ACHN (cell line): Measurements from ENCODE around the gene MSH6.

ENCODE experiments used
- DNase-seq: peaks from one replicate; pipeline ENCODE4 v3.0.0-alpha.2; 2015
- in situ Hi-C: cut with HindIII; loops from 2 replicates; pipeline ENCODE4 v1.10.0; 2017; ENCODE audit warnings: low sequenced_read_pairs, low pct_ligation_motif_present, low pct_unique_long_range_greater_than_20kb

Gene MSH6, protein sequence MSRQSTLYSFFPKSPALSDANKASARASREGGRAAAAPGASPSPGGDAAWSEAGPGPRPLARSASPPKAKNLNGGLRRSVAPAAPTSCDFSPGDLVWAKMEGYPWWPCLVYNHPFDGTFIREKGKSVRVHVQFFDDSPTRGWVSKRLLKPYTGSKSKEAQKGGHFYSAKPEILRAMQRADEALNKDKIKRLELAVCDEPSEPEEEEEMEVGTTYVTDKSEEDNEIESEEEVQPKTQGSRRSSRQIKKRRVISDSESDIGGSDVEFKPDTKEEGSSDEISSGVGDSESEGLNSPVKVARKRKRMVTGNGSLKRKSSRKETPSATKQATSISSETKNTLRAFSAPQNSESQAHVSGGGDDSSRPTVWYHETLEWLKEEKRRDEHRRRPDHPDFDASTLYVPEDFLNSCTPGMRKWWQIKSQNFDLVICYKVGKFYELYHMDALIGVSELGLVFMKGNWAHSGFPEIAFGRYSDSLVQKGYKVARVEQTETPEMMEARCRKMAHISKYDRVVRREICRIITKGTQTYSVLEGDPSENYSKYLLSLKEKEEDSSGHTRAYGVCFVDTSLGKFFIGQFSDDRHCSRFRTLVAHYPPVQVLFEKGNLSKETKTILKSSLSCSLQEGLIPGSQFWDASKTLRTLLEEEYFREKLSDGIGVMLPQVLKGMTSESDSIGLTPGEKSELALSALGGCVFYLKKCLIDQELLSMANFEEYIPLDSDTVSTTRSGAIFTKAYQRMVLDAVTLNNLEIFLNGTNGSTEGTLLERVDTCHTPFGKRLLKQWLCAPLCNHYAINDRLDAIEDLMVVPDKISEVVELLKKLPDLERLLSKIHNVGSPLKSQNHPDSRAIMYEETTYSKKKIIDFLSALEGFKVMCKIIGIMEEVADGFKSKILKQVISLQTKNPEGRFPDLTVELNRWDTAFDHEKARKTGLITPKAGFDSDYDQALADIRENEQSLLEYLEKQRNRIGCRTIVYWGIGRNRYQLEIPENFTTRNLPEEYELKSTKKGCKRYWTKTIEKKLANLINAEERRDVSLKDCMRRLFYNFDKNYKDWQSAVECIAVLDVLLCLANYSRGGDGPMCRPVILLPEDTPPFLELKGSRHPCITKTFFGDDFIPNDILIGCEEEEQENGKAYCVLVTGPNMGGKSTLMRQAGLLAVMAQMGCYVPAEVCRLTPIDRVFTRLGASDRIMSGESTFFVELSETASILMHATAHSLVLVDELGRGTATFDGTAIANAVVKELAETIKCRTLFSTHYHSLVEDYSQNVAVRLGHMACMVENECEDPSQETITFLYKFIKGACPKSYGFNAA (N-terminal part only)

DNA sequence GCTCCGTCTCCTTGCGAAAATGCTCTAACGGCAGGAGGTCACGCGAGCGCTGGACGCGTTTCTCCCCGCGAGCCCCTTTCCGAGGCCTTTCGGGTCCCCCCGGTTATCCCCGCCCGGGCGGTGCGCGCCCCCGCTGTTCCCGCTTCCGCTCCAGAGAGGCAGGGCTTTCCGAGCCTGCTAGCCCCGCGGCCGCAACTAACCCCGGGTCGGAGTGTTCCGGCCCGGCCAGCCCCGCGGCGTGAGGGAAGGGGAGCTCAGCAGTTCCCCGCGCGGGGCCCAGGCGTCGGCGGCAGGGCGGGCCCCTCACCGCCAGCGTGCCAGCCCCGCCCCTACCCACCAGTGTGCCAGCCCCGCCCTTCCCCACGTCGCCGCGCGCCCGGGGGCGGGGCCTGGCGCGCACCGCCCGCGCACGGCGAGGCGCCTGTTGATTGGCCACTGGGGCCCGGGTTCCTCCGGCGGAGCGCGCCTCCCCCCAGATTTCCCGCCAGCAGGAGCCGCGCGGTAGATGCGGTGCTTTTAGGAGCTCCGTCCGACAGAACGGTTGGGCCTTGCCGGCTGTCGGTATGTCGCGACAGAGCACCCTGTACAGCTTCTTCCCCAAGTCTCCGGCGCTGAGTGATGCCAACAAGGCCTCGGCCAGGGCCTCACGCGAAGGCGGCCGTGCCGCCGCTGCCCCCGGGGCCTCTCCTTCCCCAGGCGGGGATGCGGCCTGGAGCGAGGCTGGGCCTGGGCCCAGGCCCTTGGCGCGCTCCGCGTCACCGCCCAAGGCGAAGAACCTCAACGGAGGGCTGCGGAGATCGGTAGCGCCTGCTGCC, at the start of gene MSH6:
MSH6 (plus strand) TSS at position 475 of the 815 bp plus-strand sequence; CDS start at position 564, 89 bp downstream.
- in situ Hi-C loops: no loop called here
- DNase-seq: peak; percentile 93

DNA sequence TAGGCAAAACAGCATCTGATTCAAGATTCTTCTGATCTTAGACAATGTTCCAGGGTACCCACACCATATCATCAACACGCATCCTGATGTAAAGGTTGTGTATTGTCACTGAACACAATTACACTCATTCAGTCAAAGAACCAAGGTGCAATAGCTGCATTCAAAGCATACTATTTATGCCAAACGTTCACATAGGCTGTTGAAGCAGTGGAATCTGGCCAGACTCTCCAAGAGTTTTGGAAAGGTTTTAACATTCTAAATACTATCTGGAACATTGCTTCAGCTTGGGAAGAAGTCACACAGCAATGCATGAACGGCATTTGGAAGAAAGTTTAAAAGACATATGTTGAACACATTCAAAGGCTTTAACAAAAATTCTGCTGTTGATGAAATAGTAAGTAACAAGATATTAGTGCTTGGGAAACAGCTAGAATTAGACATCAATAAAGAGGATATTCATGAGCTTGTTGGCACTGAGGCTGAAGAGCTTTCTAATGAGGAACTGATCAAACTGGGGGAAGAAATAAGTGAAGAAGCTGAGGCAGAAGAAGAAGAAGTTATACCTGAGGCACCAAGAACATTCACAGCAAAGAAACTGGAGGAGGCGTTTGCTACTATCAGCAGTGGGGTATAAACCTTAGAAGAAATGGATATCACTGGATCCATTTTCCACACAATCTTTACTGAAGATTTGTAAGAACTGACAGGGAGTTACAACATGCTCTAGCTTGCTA, 47.6 kb upstream of the MSH6 start:
- in situ Hi-C loops: no loop called here
- no peak for DNase-seq

- in situ Hi-C loops: no loop called here
- DNase-seq: no peak
These were observed 47.0 kb upstream of the MSH6 start for GRCh38 chr2:47735912-47736311.

GRCh38 chr2:47737191-47737975, 45.6 kb upstream of the MSH6 start:
- DNase-seq: no peak
- in situ Hi-C loops: no loop called here

DNA sequence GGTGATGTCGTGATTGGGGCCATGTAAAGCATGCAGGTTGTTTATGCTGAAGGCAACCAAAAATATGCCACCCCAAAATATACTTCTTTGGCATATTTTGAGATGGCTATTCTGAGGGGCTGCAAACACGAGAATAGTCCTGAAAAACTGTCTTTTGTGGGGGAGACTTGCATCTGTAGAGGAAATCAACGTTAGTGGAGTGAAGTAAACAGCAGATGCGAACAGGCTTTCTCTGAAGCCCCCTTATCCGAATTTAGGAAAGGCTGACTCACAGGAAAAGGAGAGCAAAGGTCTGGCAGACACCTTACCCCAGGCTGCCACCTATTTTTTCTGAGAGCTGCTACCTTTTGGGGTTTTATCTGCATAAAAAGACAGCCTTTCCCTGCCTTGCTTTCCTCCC, 44.6 kb upstream of the MSH6 start:
- in situ Hi-C loops: no loop called here
- no peak for DNase-seq

- in situ Hi-C loops: no loop called here
- DNase-seq: no peak
These were observed 41.8 kb upstream of the MSH6 start for GRCh38 chr2:47741101-47741500.

- DNase-seq: no peak
- in situ Hi-C loops: no loop called here
These were observed 41.3 kb upstream of the MSH6 start for GRCh38 chr2:47741637-47742036.

- no peak for DNase-seq
- in situ Hi-C loops: no loop called here
These were observed 38.9 kb upstream of the MSH6 start for GRCh38 chr2:47744074-47744473.

DNA sequence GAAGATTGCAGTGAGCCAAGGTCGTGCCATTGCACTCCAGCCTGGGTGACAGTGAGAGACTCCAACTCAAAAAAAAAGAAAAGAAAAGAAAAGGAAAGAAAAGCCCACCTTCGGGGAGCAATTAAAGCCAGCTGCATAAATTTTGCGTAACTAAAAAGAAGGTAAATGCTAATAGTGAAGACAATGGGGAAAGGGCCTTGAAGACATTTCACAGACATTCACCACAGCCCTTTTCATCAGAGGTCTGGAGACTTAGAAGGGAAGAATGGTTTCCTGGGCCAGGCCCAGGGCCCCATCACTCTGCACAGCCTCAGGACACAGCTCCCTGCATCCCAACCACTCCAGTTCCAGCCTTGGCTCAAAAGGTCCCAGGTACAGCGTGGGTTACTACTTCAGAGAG, 35.1 kb upstream of the MSH6 start:
- in situ Hi-C loops: no loop called here
- no peak for DNase-seq

DNA sequence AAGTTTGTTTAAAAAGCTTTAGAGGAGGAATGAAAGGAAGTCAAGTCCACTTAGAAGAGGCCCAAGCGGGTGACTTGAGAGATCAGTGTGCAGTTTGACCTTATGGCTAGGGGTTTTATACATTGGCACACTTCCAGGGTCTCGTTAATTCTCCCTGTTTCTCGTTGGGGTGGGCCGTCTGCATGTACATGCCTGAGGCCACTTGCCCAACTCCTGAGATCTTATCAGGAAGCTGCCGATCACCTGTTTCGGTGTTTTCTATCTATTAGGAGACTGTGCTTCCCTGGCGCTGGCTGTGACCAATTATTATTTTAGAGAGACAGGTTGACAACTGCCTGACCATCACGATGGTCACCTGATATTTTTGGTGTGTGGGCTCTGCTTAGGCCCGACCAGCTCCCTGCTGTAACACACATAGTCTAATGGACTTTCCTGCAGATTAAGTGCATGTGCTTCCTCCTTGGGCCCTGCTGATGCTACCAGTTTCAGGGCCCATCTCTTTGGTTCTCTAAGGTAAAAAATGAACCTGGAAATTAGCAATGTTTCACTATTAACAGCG, 31.0 kb upstream of the MSH6 start:
- in situ Hi-C loops: no loop called here
- no peak for DNase-seq

DNA sequence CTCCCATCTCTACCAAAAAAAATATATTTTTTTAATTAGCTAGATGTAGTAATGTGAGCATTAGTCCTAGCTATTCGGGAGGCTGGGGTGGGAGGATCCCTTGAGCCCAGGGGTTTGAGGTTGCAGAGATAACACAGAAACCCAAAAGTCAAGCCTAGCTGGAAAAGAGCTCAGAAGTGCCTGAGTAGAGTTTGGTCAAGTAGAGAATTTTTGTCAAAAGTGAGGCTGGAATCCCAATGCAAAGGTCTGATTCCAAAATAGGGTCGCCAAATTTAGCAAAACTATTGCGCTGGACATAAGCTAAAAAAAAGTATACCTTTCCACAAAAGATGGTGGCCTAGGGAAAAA, 15.5 kb upstream of the MSH6 start:
- in situ Hi-C loops: no loop called here
- DNase-seq: no peak

DNA sequence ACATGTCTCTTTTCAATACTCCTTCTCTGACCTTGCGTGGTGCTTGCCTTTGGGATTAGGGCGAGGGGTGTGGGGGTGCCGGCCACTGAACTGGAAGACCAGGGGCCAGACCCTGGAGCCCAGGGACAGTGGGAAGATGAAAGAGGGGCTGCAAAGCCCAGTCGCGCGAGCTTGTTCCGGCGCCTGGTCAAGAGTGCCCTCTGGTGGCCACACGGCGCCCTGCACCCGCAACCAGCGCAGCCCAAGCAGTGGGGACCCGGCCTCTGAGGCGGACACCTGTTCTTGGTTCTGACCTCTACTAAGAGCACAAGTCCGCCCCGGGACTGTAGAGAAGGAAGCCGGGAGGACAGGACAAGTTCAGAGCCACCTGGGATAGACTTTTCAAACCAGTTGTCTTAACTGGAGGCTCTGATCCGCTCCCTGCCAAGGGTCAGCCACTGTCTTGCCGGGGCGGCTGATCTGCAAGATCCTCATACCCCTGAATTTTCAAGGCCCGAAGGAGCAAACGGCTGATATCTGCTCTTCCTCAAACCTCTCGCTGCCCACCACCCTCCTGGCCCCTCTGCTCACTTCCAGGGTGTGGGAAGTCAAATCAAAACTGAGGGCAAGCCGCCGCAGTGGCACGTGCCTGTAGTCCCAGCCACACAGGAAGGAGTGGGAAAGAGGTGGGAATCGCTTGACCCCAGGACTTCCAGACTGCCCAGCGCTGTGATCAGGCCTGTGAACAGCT, 14.9 kb upstream of the MSH6 start:
- in situ Hi-C loops: no loop called here
- peak; percentile 50 for DNase-seq

GRCh38 chr2:47769318-47769717, 13.6 kb upstream of the MSH6 start:
- in situ Hi-C loops: no loop called here

GRCh38 chr2:47771211-47771610, 11.7 kb upstream of the MSH6 start:
- peak; percentile 99 for DNase-seq
- in situ Hi-C loops: no loop called here

More at GRCh38 chr2:47769318-47769717, 13.6 kb upstream of the MSH6 start:
- DNase-seq: no peak

- in situ Hi-C loops: no loop called here
- DNase-seq: no peak
These were observed 10.6 kb upstream of the MSH6 start for GRCh38 chr2:47772343-47772742.

- in situ Hi-C loops: no loop called here
These were observed 8.4 kb upstream of the MSH6 start for GRCh38 chr2:47774567-47774966.

More at GRCh38 chr2:47774567-47774966, 8.4 kb upstream of the MSH6 start:
- DNase-seq: no peak
